SKM-1 treated with dmso at 0.1 percent for 144 hours (cell line): Measurements from ENCODE around the gene UVSSA.
"Not testable (repeated sequence)": the region's sequence is repeated elsewhere in the genome, so short reads cannot be mapped to it uniquely, and the experiment has no call there.

ENCODE experiments used
- DNase-seq: peaks from one replicate; lab custom pipeline; 2025; ENCODE audit not compliant: unreplicated experiment; lab: John Stamatoyannopoulos, UW

The UVSSA gene

DNA sequence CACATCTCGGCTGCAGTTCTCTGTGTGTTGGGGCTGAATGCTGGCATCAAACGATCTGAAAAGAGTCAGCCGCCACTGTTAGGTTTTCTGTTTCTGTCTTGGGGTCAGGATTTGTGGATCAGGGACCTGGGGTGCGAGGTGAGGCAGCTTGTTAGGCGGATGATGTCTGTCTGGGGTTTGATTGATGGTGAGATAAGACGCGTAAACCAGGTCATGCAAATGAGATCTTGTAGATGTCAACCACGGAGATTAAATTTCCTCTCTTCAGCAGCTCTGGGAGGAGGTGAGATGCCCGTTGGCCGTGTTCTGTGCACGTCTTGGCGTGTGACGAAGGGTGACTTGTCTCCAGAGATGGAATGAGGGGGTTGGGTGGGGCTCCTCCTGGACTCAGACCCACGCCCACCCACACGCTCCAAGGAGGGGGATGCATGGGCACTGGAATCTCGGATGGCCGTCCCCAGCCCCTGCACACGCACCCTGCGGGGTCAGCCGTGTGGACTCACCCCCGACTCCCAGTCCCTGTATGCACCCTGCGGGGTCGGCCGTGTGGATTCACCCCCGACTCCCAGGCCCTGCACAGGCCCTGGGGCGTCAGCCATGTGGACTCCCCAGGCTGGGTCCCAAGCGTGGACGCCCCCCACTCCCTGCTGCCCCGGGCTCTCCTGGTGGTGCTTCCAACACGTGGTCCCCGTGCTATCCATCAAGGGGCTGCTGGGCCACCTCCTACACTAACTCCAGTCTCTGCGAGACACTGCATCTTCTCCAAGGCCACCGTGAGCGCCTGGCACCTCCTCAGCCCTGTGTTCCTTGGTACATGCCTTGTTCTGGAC lies 16.0 kb upstream of the UVSSA start:
- no peak for DNase-seq

DNA sequence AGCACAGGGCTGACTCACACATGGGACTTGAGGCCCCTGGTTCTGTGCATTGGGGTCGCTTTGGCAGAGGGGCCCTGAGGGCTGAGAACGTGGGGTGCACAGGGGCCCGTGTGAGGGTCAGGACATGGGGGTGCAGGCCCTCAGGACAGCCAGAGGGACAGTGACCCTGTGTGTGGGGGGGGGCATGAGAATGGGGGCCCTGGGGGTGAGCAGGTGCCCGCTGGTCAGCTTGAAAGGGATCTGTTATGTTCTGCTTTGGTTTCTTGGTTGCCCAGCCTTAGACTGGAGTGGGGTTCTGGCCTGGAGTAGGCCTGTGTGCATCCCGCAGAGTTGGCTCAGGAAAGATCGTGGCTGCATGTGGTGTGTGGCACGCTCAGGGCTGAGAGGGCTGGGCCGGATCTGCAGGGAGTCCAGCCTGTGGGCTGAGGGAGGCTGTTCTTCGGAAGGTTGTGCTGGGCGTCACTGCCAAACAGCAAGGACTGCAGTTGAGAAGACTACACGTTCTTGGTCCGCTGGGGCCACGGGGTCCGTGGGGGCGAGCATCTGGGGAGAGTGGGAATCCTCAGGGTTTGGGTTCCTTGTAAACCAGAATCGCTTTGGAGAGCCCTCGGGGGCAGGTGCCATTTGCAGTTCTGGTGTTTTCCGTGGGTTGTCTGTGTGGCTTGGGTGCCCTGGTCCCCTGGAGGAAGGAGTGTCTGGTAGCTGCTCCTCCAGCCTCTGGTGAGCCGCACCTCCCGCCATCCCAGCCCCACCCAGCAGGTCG lies 15.2 kb upstream of the UVSSA start:
- DNase-seq = no peak

GRCh38 chr4:1332686-1333085 lies 14.3 kb upstream of the UVSSA start:
- DNase-seq = no peak

DNA sequence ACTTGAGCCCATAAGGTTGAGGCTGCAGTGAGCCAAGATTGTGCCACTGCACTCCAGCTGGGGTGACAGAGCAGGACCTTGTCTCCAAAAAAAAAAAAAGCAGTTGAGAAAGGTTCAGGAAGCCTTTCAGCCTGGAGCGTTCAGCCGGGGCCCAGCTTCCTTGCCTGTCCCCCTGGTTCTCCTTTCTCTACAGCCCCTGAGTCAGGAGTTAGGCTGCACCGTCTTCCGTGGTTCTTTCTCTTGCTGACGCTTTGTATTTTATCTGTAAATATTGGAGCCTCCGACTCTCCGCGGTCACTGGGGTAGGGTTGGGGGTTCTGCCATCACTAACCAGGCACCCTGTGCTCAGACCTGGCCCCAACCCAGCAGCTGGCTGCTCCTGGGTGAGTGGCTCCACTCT lies 13.8 kb upstream of the UVSSA start:
- no peak for DNase-seq

- DNase-seq = not testable (repeated sequence)
Measured at GRCh38 chr4:1333851-1334578, 13.0 kb upstream of the UVSSA start.

GRCh38 chr4:1334579-1334895 lies 12.5 kb upstream of the UVSSA start:
- DNase-seq = no peak

- peak; percentile 11 for DNase-seq
Measured at GRCh38 chr4:1335193-1335883, 11.7 kb upstream of the UVSSA start.

GRCh38 chr4:1336088-1336491 lies 10.9 kb upstream of the UVSSA start:
- DNase-seq = peak; percentile 70

DNA sequence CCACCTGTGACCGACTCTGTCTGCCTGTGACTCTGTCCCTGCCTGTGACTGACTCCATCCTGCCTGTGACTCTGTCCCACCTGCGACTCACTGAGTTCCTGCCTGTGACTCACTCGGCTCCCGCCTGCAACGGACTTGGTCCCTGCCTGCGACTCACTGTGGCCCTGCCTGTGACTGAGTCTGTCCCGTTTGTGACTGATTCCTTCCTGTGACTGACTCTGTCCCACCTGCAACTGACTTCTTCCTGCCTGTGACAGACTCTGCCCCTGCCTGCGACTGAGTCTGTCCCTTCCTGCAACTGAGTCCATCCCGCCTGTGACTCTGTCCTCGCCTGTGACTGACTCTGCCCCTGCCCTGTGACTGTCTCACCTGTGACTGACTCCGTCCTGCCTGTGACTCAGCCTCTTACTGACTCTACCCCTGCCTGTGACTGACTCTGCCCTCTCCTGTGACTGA lies 9.6 kb upstream of the UVSSA start:
- DNase-seq = no peak

- no peak for DNase-seq
Measured at GRCh38 chr4:1337951-1338751, 8.9 kb upstream of the UVSSA start.

DNA sequence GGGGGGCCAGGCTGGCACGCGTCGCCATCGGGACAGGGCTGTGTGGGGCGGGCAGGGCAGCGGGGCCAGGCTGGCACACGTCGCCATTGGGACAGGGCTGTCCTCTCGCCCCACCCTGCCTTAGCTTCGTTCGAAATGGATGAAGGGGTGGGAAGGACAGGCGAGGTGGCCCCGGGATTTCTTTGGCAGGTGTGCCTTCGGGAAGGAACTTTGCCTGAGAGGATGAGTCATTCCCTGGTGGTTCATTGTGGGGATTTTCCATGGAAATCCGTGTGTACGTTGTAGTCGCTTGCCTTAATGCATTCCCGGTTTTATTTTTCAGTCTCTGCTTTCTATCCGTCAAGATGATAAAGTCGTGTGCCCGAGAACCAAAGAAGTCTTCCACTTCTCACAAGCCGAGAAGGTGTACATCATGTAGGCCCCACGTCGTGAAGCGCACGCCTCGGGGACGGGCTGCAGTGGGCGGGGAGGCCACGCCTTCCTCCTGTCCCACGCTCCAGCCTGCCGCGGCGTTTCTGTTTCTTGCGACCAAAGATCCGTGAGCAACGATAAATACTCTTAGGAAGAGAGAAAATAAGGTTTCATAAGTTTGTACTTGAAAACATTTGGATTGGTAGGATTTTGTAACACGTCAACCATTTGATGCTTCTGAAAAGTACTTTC lies 8.1 kb upstream of the UVSSA start:
- no peak for DNase-seq

DNA sequence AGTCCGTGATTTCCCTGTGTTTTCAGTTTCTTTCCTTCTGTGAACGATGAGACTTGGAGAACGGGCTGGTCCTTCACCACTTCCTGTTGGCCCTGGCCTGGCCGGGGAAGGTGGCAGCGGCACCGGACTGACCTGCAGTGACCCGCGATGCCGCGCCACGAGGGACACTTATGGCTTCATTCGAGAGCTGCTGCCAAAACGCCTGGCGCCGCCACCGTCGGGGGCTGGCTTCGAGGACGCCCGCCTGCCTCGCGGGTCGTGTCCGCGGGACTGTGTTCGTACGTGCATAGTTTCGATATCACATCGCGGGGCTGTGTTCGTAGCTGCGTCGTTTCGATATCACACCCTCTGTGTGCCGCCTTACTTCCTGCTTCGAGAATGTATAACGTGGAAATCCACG lies 7.5 kb upstream of the UVSSA start:
- no peak for DNase-seq

DNA sequence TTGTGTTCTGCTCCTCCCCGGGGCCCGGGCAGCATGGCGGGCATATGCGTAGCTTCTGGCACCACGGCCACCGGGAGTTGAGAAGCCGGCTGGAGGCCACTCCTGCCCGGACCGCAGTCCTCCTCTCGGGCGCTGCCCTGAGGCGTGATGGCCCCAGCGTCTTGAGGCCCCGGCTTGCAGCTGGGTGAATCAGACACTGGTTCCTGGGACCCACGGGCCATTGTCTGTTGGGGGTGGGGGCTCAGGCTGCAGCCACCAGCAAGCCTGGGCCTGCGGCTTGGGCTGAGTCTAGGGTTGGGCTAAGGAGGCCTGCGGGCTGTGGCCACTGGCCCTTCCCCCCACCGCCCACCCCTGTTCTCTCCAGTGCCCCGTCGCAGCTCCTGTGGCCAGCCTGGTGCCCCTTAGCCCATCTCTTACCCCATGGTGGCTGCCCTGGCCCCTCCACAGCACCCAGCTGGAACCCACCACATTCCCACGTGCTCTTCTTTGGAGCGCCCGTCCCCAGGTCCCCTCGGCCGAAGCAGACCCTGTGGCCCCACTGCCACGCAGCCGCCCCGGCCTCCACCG lies 6.7 kb upstream of the UVSSA start:
- no peak for DNase-seq

DNA sequence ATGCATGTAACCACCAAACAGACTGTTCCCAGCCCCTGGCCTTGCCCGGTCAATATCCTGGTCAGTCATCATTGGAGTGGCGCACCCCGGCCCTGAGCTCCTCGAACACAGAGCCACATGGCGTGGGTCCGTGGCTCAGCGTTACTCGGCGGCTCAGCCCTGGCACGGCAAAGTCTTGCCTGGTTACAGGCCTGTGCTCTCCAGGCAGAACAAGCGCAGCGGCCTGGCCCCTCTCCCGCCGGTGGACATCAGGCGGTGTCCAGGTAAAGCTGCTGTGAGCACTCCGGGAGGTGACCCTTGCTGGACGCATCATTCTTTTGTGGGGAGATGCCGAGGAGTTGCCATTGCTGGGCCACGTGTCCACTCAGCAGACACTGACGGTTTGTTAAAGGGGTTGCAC lies 6.1 kb upstream of the UVSSA start:
- no peak for DNase-seq

GRCh38 chr4:1342003-1342402 lies 5.0 kb upstream of the UVSSA start:
- DNase-seq = no peak

- DNase-seq = no peak
Measured at GRCh38 chr4:1344696-1345095, 2.3 kb upstream of the UVSSA start.

- peak; percentile 51 for DNase-seq
Measured at GRCh38 chr4:1345903-1346780, 866 bp upstream of the UVSSA start.

DNA sequence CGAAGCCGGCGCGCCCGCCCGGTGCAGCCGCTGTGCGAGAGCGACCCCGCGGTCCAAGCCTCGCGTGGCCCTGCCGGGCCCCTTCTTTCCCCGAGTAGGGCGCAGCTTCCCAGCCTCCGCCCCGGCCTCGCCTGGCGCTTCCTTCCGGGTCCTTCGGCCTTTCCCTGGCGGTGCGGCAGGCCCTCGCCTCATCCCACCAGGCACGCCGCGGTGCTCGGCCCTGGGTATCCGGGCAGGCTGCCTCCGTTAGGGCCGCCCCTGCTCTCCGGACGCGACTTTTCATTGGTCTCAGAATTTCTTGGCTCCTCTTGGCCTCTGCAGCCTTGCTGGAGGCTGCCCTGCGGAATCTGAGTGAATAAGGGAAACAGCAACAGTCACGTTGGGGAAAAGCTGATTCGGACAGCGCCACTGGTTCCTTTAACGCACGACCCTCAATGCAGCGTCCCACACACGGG lies 429 bp downstream of the UVSSA start:
- peak; percentile 67 for DNase-seq
